Endothelial cell of umbilical vein (primary cell): ENCODE data around the gene CD44. TPM values are rescaled to one million over a fixed set of nuclear protein-coding genes. Genes with fewer than 3 reads are reported as not detected.

ENCODE experiments used
- BruUV-seq: library from RNA; stranded (reverse); fragments of 400-500 nt; replicated peaks from 2 replicates; lab custom pipeline; 2021; lab: Mats Ljungman, UMichigan
- CTCF ChIA-PET: fragments of 300-600, 350-600 bp; sonication (Branson Sonifier 250); formaldehyde crosslinking; loops from one replicate; lab custom pipeline; 2021; ENCODE audit warnings: antibody characterized with exemption, inconsistent platforms; lab: Charles Lee
- POLR2A ChIA-PET: fragments of 300-600, 350-600 bp; sonication (Branson Sonifier 250); formaldehyde crosslinking; loops from one replicate; lab custom pipeline; 2021; ENCODE audit warnings: antibody characterized with exemption, inconsistent platforms; lab: Charles Lee
- DNase-seq: peaks from one replicate; pipeline ENCODE4 v3.0.0-alpha.2; 2011; ENCODE audit warnings: low read depth, low spot score
- FAIRE-seq: peaks from 2 replicates; lab custom pipeline; 2011; peaks lifted over from hg19 to GRCh38; lab: Jason Lieb, UNC
- H2AFZ ChIP-seq: 2 replicates; pipeline ENCODE4 v1.6.0; 2012; ENCODE audit warnings: low read depth, low read length, control low read depth, inconsistent platforms
- H3K27ac ChIP-seq: 2 replicates; pipeline ENCODE4 v1.5.1; 2011; ENCODE audit warnings: low read depth, mild to moderate bottlenecking, control low read depth, low read length, moderate library complexity; ENCODE audit not compliant: insufficient read depth
- H3K27me3 ChIP-seq, 2 experiments: 2 replicates each; pipeline versions ENCODE4 v1.6.0 to v1.6.1; 2011; ENCODE audit warnings: low read length in 2 of 2, mixed read lengths in 1 of 2; ENCODE audit not compliant: control insufficient read depth in 2 of 2, insufficient read depth in 2 of 2
- H3K36me3 ChIP-seq, 2 experiments: 2 replicates in 1 of 2; 3 replicates in 1 of 2; pipeline ENCODE4 v1.5.1; 2011; ENCODE audit warnings: low read length in 2 of 2, mild to moderate bottlenecking in 1 of 2, moderate library complexity in 1 of 2; ENCODE audit not compliant: control insufficient read depth in 2 of 2, insufficient read depth in 2 of 2; ENCODE audit errors: extremely low read depth in 1 of 2
- H3K4me1 ChIP-seq: 3 replicates; pipeline ENCODE4 v1.5.1; 2011; ENCODE audit warnings: mild to moderate bottlenecking, low read length; ENCODE audit not compliant: control insufficient read depth, insufficient read depth; ENCODE audit errors: extremely low read depth
- H3K4me2 ChIP-seq: 2 replicates; pipeline ENCODE4 v1.6.1; 2011; ENCODE audit warnings: low read length, control low read depth, mixed read lengths; ENCODE audit not compliant: insufficient read depth
- H3K4me3 ChIP-seq, 3 experiments: fragments of 200-600 bp in 1 of 3; sonication (generic), shearing (Covaris generic) in 1 of 3; replicated peaks in 1 of 3; 2 replicates each; pipeline ENCODE4 v1.5.1; 2011 to 2016; ENCODE audit warnings: control low read depth in 3 of 3, low read length in 3 of 3, mild to moderate bottlenecking in 2 of 3, inconsistent platforms in 1 of 3, low read depth in 1 of 3, moderate library complexity in 1 of 3; ENCODE audit not compliant: insufficient read depth in 1 of 3
- H3K79me2 ChIP-seq: 2 replicates; pipeline ENCODE4 v1.6.0; 2012; ENCODE audit warnings: low read length, inconsistent platforms; ENCODE audit not compliant: control insufficient read depth, insufficient read depth
- H3K9ac ChIP-seq: replicated peaks from 2 replicates; pipeline ENCODE3; 2011; ENCODE audit warnings: low read length, control low read depth; ENCODE audit not compliant: insufficient read depth; ENCODE audit errors: extremely low read depth
- H3K9me1 ChIP-seq: replicated peaks from 3 replicates; pipeline ENCODE4 v1.6.0; 2011; ENCODE audit warnings: mild to moderate bottlenecking, low read length; ENCODE audit not compliant: control insufficient read depth, insufficient read depth; ENCODE audit errors: extremely low read depth
- H3K9me3 ChIP-seq: replicated peaks from 2 replicates; pipeline ENCODE4 v1.5.1; 2012; ENCODE audit warnings: low read length, inconsistent platforms; ENCODE audit not compliant: control insufficient read depth, insufficient read depth
- H4K20me1 ChIP-seq: replicated peaks from 2 replicates; pipeline ENCODE3; 2011; ENCODE audit warnings: mild to moderate bottlenecking, low read length; ENCODE audit not compliant: control insufficient read depth, insufficient read depth; ENCODE audit errors: extremely low read depth
- EZH2 ChIP-seq: IDR thresholded peaks from 2 replicates; pipeline ENCODE4 v1.6.1; 2012; ENCODE audit warnings: borderline replicate concordance, low read depth, mild to moderate bottlenecking, moderate library complexity, low read length, inconsistent platforms; ENCODE audit not compliant: severe bottlenecking
- FOS ChIP-seq: IDR thresholded peaks from 2 replicates; pipeline ENCODE4 v1.6.1; 2011; ENCODE audit warnings: mild to moderate bottlenecking, low read length, moderate library complexity, borderline replicate concordance; ENCODE audit not compliant: insufficient read depth
- GATA2 ChIP-seq: IDR thresholded peaks from 2 replicates; pipeline ENCODE4 v1.7.0; 2011; ENCODE audit warnings: low read depth, mild to moderate bottlenecking, moderate library complexity, mixed read lengths, low read length; ENCODE audit not compliant: insufficient read length, insufficient read depth
- JUN ChIP-seq: IDR thresholded peaks from 2 replicates; pipeline ENCODE4 v1.6.1; 2011; ENCODE audit warnings: borderline replicate concordance, low read depth; ENCODE audit not compliant: insufficient read length, insufficient read depth
- MYC ChIP-seq: IDR thresholded peaks from one replicate; pipeline ENCODE4 v1.6.1; 2011; ENCODE audit warnings: mild to moderate bottlenecking, low read depth, low read length
- POLR2A ChIP-seq: IDR thresholded peaks from 2 replicates; pipeline ENCODE4 v1.6.1; 2012; ENCODE audit warnings: low read depth, mild to moderate bottlenecking, control low read depth, low read length
- POLR2AphosphoS5 ChIP-seq: IDR thresholded peaks from 2 replicates; pipeline ENCODE4 v1.6.1; 2012; ENCODE audit warnings: low read depth, mild to moderate bottlenecking, control low read depth, low read length, moderate library complexity; ENCODE audit not compliant: insufficient read depth
- dilution Hi-C: fragments of 300-500 bp; cut with MboI; formaldehyde crosslinking; loops from one replicate; pipeline ENCODE4 v1.15.0; 2019; ENCODE audit warnings: low sequenced_read_pairs; ENCODE audit not compliant: extremely low pct_ligation_motif_present
- intact Hi-C: fragments of 100-400 bp; cut with micrococcal nuclease; formaldehyde crosslinking; loops from one replicate; pipeline ENCODE4 v1.10.0; 2022
- polyA plus RNA-seq, 4 experiments: library from polyadenylated mRNA; depleted of rRNA in 3 of 4; stranded (reverse) in 3 of 4; unstranded in 1 of 4; fragments of >200 nt; gene quantifications; 2 replicates each; pipeline versions ENCODE4 v1.2.1 to v1.2.3, GENCODE V29; 2011 to 2012; ENCODE audit warnings: missing spikeins in 1 of 4
- total RNA-seq: library from RNA; stranded (reverse); gene quantifications from 2 replicates; pipeline ENCODE4 v1.2.3, GENCODE V29; 2021
- TF ChIP-seq, protein P1 (sequence below): IDR thresholded peaks from 2 replicates; pipeline ENCODE4 v1.6.1; 2011; ENCODE audit not compliant: insufficient read depth, insufficient read length
- TF ChIP-seq, protein P2 (sequence below), 2 donors: IDR thresholded peaks; 1 replicate in 1 of 2; 2 replicates in 1 of 2; pipeline ENCODE4 v1.5.1; 2011; ENCODE audit warnings: low read length in 2 of 2, mild to moderate bottlenecking in 2 of 2, moderate library complexity in 2 of 2, control low read depth in 1 of 2, inconsistent platforms in 1 of 2, low read depth in 1 of 2; ENCODE audit not compliant: insufficient read depth in 1 of 2; ENCODE audit errors: extremely low read depth in 1 of 2

Gene CD44
- total and polyA plus RNA-seq, 2 donors (not counting 3 experiments of a cell fraction or from before 2014, with no cell fraction given) = 25.5 to 26.3 TPM

DNA sequence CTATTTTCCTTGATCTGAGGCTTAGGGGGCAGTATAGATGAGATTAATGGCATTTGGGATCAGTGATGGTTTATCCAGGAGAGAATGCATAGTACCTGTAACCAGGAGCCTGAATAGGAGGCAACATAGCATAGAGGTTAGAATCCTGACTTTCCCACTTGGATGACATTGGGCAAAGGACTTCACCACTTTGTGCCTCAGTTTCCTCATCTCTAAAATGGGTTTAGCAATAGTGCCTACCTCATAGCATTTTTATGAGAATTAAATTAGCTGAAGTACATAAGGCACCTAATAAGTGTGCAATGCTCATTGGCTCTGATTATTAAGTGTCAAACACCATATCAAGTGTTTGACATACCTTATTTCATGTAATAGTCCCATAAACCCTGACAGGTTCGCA lies 30.8 kb downstream of the CD44 start:
- DNase-seq = no peak
- no peaks in the 10 kb centered on the region for H3K9me1 ChIP-seq
- no peak for FAIRE-seq
- ChIA-PET POLR2A (no interaction called here), CTCF (no interaction called here)
- no peaks in the 10 kb centered on the region for H4K20me1 ChIP-seq
- H3K4me1 ChIP-seq = peaks cover 49% of the 10 kb centered on the region
- no peak for TF ChIP-seq POLR2A
- TF ChIP-seq, protein P1, sequence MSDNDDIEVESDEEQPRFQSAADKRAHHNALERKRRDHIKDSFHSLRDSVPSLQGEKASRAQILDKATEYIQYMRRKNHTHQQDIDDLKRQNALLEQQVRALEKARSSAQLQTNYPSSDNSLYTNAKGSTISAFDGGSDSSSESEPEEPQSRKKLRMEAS = no peak
- TF ChIP-seq MYC = no peak
- TF ChIP-seq, protein P2, sequence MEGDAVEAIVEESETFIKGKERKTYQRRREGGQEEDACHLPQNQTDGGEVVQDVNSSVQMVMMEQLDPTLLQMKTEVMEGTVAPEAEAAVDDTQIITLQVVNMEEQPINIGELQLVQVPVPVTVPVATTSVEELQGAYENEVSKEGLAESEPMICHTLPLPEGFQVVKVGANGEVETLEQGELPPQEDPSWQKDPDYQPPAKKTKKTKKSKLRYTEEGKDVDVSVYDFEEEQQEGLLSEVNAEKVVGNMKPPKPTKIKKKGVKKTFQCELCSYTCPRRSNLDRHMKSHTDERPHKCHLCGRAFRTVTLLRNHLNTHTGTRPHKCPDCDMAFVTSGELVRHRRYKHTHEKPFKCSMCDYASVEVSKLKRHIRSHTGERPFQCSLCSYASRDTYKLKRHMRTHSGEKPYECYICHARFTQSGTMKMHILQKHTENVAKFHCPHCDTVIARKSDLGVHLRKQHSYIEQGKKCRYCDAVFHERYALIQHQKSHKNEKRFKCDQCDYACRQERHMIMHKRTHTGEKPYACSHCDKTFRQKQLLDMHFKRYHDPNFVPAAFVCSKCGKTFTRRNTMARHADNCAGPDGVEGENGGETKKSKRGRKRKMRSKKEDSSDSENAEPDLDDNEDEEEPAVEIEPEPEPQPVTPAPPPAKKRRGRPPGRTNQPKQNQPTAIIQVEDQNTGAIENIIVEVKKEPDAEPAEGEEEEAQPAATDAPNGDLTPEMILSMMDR (IDR thresholded peaks at IDR 0.05; ENCODE audit: extremely low read depth in 1 of 2, insufficient read depth in 1 of 2, low read depth in 1 of 2, low read length in 2 of 2) = no peak
- no peak for TF ChIP-seq JUN
- no peak for TF ChIP-seq FOS
- TF ChIP-seq POLR2AphosphoS5 = no peak
- TF ChIP-seq EZH2 = no peak
- no peak for TF ChIP-seq GATA2
- intact Hi-C loops (loop anchor here (5.0 kb wide), 1 partner anchor 137 kb away; no protein-coding TSS in a partner anchor), dilution Hi-C loops (no loop called here)
- H3K4me3 ChIP-seq = no peak overlapping the region
- H3K79me2 ChIP-seq = peaks cover 81% of the 10 kb centered on the region
- no peaks in the 10 kb centered on the region for H3K9me3 ChIP-seq
- no peaks in the 10 kb centered on the region for H3K36me3 ChIP-seq
- no peaks in the 10 kb centered on the region for H3K27me3 ChIP-seq
- H3K9ac ChIP-seq = no peak overlapping the region
- BruUV-seq = no TSS peak
- no peak overlapping the region for H2AFZ ChIP-seq
- H3K4me2 ChIP-seq = no peak overlapping the region
- H3K27ac ChIP-seq = no peak overlapping the region
